Measurements from ENCODE around the gene CCND2.
"Not testable (repeated sequence)": the region's sequence is repeated elsewhere in the genome, so short reads cannot be mapped to it uniquely, and the experiment has no call there.

CCND2 gene

GRCh38 chr12:4273652-4274395, at the start of gene CCND2:
TSS of gene CCND2 (plus strand) at chr12:4273762. CDS start at chr12:4274041, 279 bp downstream.
- DNase-seq (ENCODE audit: low read depth), result peak; percentile 72

- no peak for DNase-seq (ENCODE audit: low read depth)
These were observed 49.2 kb upstream of the CCND2 start for GRCh38 chr12:4224206-4224889.

- no peak for DNase-seq (ENCODE audit: low read depth)
These were observed 48.0 kb upstream of the CCND2 start for GRCh38 chr12:4225571-4225970.

- no peak for DNase-seq (ENCODE audit: low read depth)
These were observed 46.5 kb upstream of the CCND2 start for GRCh38 chr12:4227046-4227445.

- no peak for DNase-seq (ENCODE audit: low read depth)
These were observed 45.4 kb upstream of the CCND2 start for GRCh38 chr12:4228122-4228580.

GRCh38 chr12:4230526-4230925, 43.0 kb upstream of the CCND2 start:
- DNase-seq (ENCODE audit: low read depth), result no peak

GRCh38 chr12:4238577-4238976, 35.0 kb upstream of the CCND2 start:
- no peak for DNase-seq (ENCODE audit: low read depth)

- DNase-seq (ENCODE audit: low read depth), result no peak
These were observed 33.8 kb upstream of the CCND2 start for GRCh38 chr12:4239746-4240145.

GRCh38 chr12:4240161-4240783, 33.3 kb upstream of the CCND2 start:
- no peak for DNase-seq (ENCODE audit: low read depth)

- DNase-seq (ENCODE audit: low read depth), result no peak
These were observed 32.6 kb upstream of the CCND2 start for GRCh38 chr12:4240981-4241380.

GRCh38 chr12:4241592-4241991, 32.0 kb upstream of the CCND2 start:
- DNase-seq (ENCODE audit: low read depth), result no peak

- DNase-seq (ENCODE audit: low read depth), result no peak
These were observed 31.0 kb upstream of the CCND2 start for GRCh38 chr12:4242595-4242994.

GRCh38 chr12:4243091-4243490, 30.5 kb upstream of the CCND2 start:
- DNase-seq (ENCODE audit: low read depth), result no peak

- DNase-seq (ENCODE audit: low read depth), result not testable (repeated sequence)
These were observed 30.0 kb upstream of the CCND2 start for GRCh38 chr12:4243491-4244100.

GRCh38 chr12:4244868-4245267, 28.7 kb upstream of the CCND2 start:
- no peak for DNase-seq (ENCODE audit: low read depth)

- DNase-seq (ENCODE audit: low read depth), result no peak
These were observed 28.1 kb upstream of the CCND2 start for GRCh38 chr12:4245446-4245845.

- DNase-seq (ENCODE audit: low read depth), result no peak
These were observed 27.4 kb upstream of the CCND2 start for GRCh38 chr12:4246116-4246515.

GRCh38 chr12:4250691-4251090, 22.9 kb upstream of the CCND2 start:
- no peak for DNase-seq (ENCODE audit: low read depth)

- DNase-seq (ENCODE audit: low read depth), result no peak
These were observed 22.2 kb upstream of the CCND2 start for GRCh38 chr12:4251216-4251891.

- no peak for DNase-seq (ENCODE audit: low read depth)
These were observed 21.6 kb upstream of the CCND2 start for GRCh38 chr12:4251967-4252366.

GRCh38 chr12:4252601-4253000, 21.0 kb upstream of the CCND2 start:
- DNase-seq (ENCODE audit: low read depth), result no peak

Data from activated T-helper 9 cell treated with anti-CD3 and anti-CD28 coated beads, Interleukin-2, amount 50 U/mL, for 16 hours (primary cell).